SK-N-SH (cell line): ENCODE results near the gene NTPCR. TPM values are rescaled to one million over a fixed set of nuclear protein-coding genes. Genes with fewer than 3 reads are reported as not detected.

Source experiments
- CTCF ChIA-PET: fragments of 300-600, 350-600 bp; formaldehyde crosslinking; extraction: SDS; loops from one replicate; lab custom pipeline; 2021; lab: Yijun Ruan, JAX
- POLR2A ChIA-PET: fragments of 350-600 bp; sonication (Branson Sonifier 250); formaldehyde crosslinking; extraction: SDS; loops from one replicate; lab custom pipeline; 2020; ENCODE audit warnings: antibody characterized with exemption, inconsistent platforms; lab: Yijun Ruan, JAX
- DNase-seq: peaks from one replicate; pipeline ENCODE4 v3.0.0; 2012
- H2AFZ ChIP-seq: fragments of 200-600 bp; sonication (generic); 2 replicates; pipeline ENCODE4 v1.8.1; 2016; ENCODE audit warnings: antibody characterized with exemption, mild to moderate bottlenecking, low read depth
- H3F3A ChIP-seq: fragments of 200-600 bp; sonication (generic); replicated peaks from 2 replicates; pipeline ENCODE3; 2016; ENCODE audit warnings: antibody characterized with exemption, mild to moderate bottlenecking; ENCODE audit not compliant: insufficient read depth
- H3K27ac ChIP-seq, 2 experiments: fragments of 200-500 bp in 1 of 2; fragments of 200-600 bp in 1 of 2; sonication (Bioruptor generic) in 1 of 2; sonication (generic), shearing (Covaris generic) in 1 of 2; 2 replicates each; pipeline versions ENCODE4 v1.5.1 to v1.6.1; 2014 to 2016; ENCODE audit warnings: low read depth in 2 of 2, inconsistent platforms in 1 of 2, low read length in 1 of 2, mild to moderate bottlenecking in 1 of 2, mixed read lengths in 1 of 2
- H3K27me3 ChIP-seq: fragments of 200-600 bp; sonication (generic), shearing (Covaris generic); 2 replicates; pipeline ENCODE4 v1.6.1; 2016; ENCODE audit warnings: mixed run types; ENCODE audit not compliant: insufficient read depth
- H3K36me3 ChIP-seq, 2 experiments: fragments of 200-500 bp in 1 of 2; fragments of 200-600 bp in 1 of 2; sonication (Bioruptor generic) in 1 of 2; sonication (generic) in 1 of 2; replicated peaks in 1 of 2; 2 replicates each; pipeline versions ENCODE3 to v1.5.1; 2014 to 2016; ENCODE audit warnings: low read length in 1 of 2, mild to moderate bottlenecking in 1 of 2; ENCODE audit not compliant: insufficient read depth in 2 of 2, control insufficient read depth in 1 of 2
- H3K4me1 ChIP-seq, 2 experiments: fragments of 200-500 bp in 1 of 2; fragments of 200-600 bp in 1 of 2; sonication (Bioruptor generic) in 1 of 2; sonication (generic), shearing (Covaris generic) in 1 of 2; 2 replicates each; pipeline versions ENCODE4 v1.5.1 to v1.6.1; 2014 to 2016; ENCODE audit warnings: low read depth in 1 of 2, low read length in 1 of 2, mixed run types in 1 of 2; ENCODE audit not compliant: insufficient read depth in 2 of 2, control insufficient read depth in 1 of 2
- H3K4me2 ChIP-seq: fragments of 200-600 bp; sonication (generic), shearing (Covaris generic); 2 replicates; pipeline ENCODE4 v1.6.1; 2017; ENCODE audit warnings: mixed run types
- H3K4me3 ChIP-seq, 2 experiments: fragments of 200-500 bp in 1 of 2; fragments of 200-600 bp in 1 of 2; sonication (Bioruptor generic) in 1 of 2; sonication (generic), shearing (Covaris generic) in 1 of 2; 2 replicates each; pipeline versions ENCODE4 v1.5.1 to v1.8.1; 2014 to 2016; ENCODE audit warnings: low read depth in 2 of 2, inconsistent platforms in 1 of 2, low read length in 1 of 2, mild to moderate bottlenecking in 1 of 2, mixed read lengths in 1 of 2, moderate library complexity in 1 of 2
- H3K79me2 ChIP-seq: fragments of 200-600 bp; sonication (generic); 2 replicates; pipeline ENCODE4 v1.8.1; 2017; ENCODE audit warnings: mild to moderate bottlenecking; ENCODE audit not compliant: insufficient read depth
- H3K9ac ChIP-seq: fragments of 200-600 bp; sonication (generic); 2 replicates; pipeline ENCODE4 v1.6.1; 2017; ENCODE audit warnings: mixed run types
- H3K9me2 ChIP-seq: fragments of 200-600 bp; sonication (generic); 2 replicates; pipeline ENCODE4 v1.6.1; 2017; ENCODE audit warnings: mixed run types
- H3K9me3 ChIP-seq: fragments of 200-600 bp; sonication (generic); 2 replicates; pipeline ENCODE4 v1.6.1; 2017; ENCODE audit warnings: mixed run types, mild to moderate bottlenecking, moderate library complexity
- H4K20me1 ChIP-seq: fragments of 200-600 bp; sonication (generic); 2 replicates; pipeline ENCODE4 v1.6.1; 2017; ENCODE audit warnings: mild to moderate bottlenecking, mixed run types; ENCODE audit not compliant: insufficient read depth
- ELF1 ChIP-seq: IDR thresholded peaks from 2 replicates; pipeline ENCODE4 v1.4.0; 2012
- FOXM1 ChIP-seq: IDR thresholded peaks from 2 replicates; pipeline ENCODE4 v1.4.0; 2012; ENCODE audit warnings: low read depth, mild to moderate bottlenecking
- GABPA ChIP-seq: IDR thresholded peaks from 2 replicates; pipeline ENCODE4 v1.4.0; 2012; ENCODE audit warnings: low read depth, mild to moderate bottlenecking
- GATA2 ChIP-seq: sonication (generic); formaldehyde crosslinking; IDR thresholded peaks from 2 replicates; pipeline ENCODE4 v1.5.0; 2020; ENCODE audit warnings: mild to moderate bottlenecking, missing genetic modification reagents
- JUND ChIP-seq: IDR thresholded peaks from 2 replicates; pipeline ENCODE4 v1.4.0; 2012
- MEF2A ChIP-seq: IDR thresholded peaks from 2 replicates; pipeline ENCODE4 v1.4.0; 2012; ENCODE audit warnings: low read depth, borderline replicate concordance
- NRF1 ChIP-seq: IDR thresholded peaks from 2 replicates; pipeline ENCODE4 v1.6.1; 2012; ENCODE audit warnings: low read depth, mild to moderate bottlenecking, low read length
- POLR2AphosphoS5 ChIP-seq: IDR thresholded peaks from 2 replicates; pipeline ENCODE4 v1.6.1; 2012; ENCODE audit warnings: low read depth, low read length
- RCOR1 ChIP-seq: fragments of 150-350 bp; IDR thresholded peaks from 2 replicates; pipeline ENCODE4 v1.6.1; 2017; ENCODE audit warnings: antibody characterized with exemption, low read length
- RXRA ChIP-seq: IDR thresholded peaks from 2 replicates; pipeline ENCODE4 v1.4.0; 2012; ENCODE audit warnings: low read depth, mild to moderate bottlenecking, borderline replicate concordance
- TAF1 ChIP-seq: IDR thresholded peaks from 2 replicates; pipeline ENCODE4 v1.6.1; 2012; ENCODE audit warnings: low read depth, mild to moderate bottlenecking, low read length, moderate library complexity, borderline replicate concordance
- TEAD4 ChIP-seq: IDR thresholded peaks from 2 replicates; pipeline ENCODE4 v1.4.0; 2012; ENCODE audit warnings: mild to moderate bottlenecking, borderline replicate concordance; ENCODE audit not compliant: insufficient read depth
- WGBS: methylation state at CpG from one replicate; pipeline ENCODE4 v1.1.6; 2017; ENCODE audit warnings: low lambda C conversion rate; 5-methylcytosine and 5-hydroxymethylcytosine counted together
- polyA plus RNA-seq, 3 experiments: library from polyadenylated mRNA; depleted of rRNA; stranded (reverse); fragments of >200 nt; gene quantifications; 2 replicates each; pipeline ENCODE4 v1.2.3, GENCODE V29; 2012
- TF ChIP-seq, protein P1 (sequence below): IDR thresholded peaks from 2 replicates; pipeline ENCODE4 v1.4.0; 2012; ENCODE audit warnings: low read depth
- TF ChIP-seq, protein P2 (sequence below): IDR thresholded peaks from 2 replicates; pipeline ENCODE4 v1.4.0; 2012; ENCODE audit warnings: low read depth, borderline replicate concordance

Gene NTPCR
- polyA plus RNA-seq, 1 of the 3 experiments (the other 2 are of a cell fraction), result 20.8 TPM

GRCh38 chr1:232905331-232906034 is 44.9 kb upstream of the NTPCR start:
- Histone ChIP-seq H3K9me3 (no peaks in the 10 kb centered on the region), H2AFZ (no peak overlapping the region), H3F3A (no peaks in the 10 kb centered on the region), H3K4me3 (no peak overlapping the region), H3K4me2 (no peak overlapping the region), H3K79me2 (no peaks in the 10 kb centered on the region), H3K36me3 (no peaks in the 10 kb centered on the region), H3K4me1 (no peaks in the 10 kb centered on the region; a peak in 1 of 4 replicates), H3K27me3 (no peaks in the 10 kb centered on the region), H3K9me2 (no peaks in the 10 kb centered on the region), H3K9ac (no peak overlapping the region), H3K27ac (no peak overlapping the region), H4K20me1 (no peaks in the 10 kb centered on the region)
- CTCF ChIA-PET, result no interaction called here
- WGBS, result 67% methylated on average over 4 of the region's 4 CpGs
- DNase-seq, result no peak
- POLR2A ChIA-PET, result no interaction called here
- TF ChIP-seq RXRA (no peak), RCOR1 (no peak), POLR2AphosphoS5 (no peak), GATA2 (no peak), TAF1 (no peak)
- TF ChIP-seq, protein P1, sequence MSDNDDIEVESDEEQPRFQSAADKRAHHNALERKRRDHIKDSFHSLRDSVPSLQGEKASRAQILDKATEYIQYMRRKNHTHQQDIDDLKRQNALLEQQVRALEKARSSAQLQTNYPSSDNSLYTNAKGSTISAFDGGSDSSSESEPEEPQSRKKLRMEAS, result no peak
- TF ChIP-seq, protein P2, sequence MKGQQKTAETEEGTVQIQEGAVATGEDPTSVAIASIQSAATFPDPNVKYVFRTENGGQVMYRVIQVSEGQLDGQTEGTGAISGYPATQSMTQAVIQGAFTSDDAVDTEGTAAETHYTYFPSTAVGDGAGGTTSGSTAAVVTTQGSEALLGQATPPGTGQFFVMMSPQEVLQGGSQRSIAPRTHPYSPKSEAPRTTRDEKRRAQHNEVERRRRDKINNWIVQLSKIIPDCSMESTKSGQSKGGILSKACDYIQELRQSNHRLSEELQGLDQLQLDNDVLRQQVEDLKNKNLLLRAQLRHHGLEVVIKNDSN, result no peak

GRCh38 chr1:232906441-232906840 is 44.0 kb upstream of the NTPCR start:
- POLR2A ChIA-PET, result no interaction called here
- TF ChIP-seq TEAD4 (no peak), JUND (no peak), NRF1 (no peak), GATA2 (no peak), POLR2AphosphoS5 (no peak), FOXM1 (no peak), TAF1 (no peak), ELF1 (no peak), GABPA (no peak), MEF2A (no peak)
- TF ChIP-seq, all 33 proteins: peak for 0
- no peak for DNase-seq

More at GRCh38 chr1:232906441-232906840, 44.0 kb upstream of the NTPCR start:
- Histone ChIP-seq H3K4me3 (no peak overlapping the region), H3K27ac (no peak overlapping the region), H2AFZ (no peak overlapping the region), H3K9ac (no peak overlapping the region), H3K36me3 (no peaks in the 10 kb centered on the region), H3K27me3 (no peaks in the 10 kb centered on the region), H3K9me2 (no peaks in the 10 kb centered on the region), H3K4me1 (no peaks in the 10 kb centered on the region), H3F3A (no peaks in the 10 kb centered on the region), H4K20me1 (no peaks in the 10 kb centered on the region), H3K9me3 (no peaks in the 10 kb centered on the region), H3K4me2 (no peak overlapping the region), H3K79me2 (no peaks in the 10 kb centered on the region)
- CTCF ChIA-PET, result no interaction called here
- WGBS, result 73% methylated on average over 6 of the region's 6 CpGs
